DMS114 treated with DMSO at 0.1 percent for 48 hours (cell line): Measurements from ENCODE around the gene LRMDA.

ENCODE experiments used
- DNase-seq: peaks from one replicate; lab custom pipeline; 2025; ENCODE audit not compliant: unreplicated experiment; lab: John Stamatoyannopoulos, UW

Gene LRMDA

DNA sequence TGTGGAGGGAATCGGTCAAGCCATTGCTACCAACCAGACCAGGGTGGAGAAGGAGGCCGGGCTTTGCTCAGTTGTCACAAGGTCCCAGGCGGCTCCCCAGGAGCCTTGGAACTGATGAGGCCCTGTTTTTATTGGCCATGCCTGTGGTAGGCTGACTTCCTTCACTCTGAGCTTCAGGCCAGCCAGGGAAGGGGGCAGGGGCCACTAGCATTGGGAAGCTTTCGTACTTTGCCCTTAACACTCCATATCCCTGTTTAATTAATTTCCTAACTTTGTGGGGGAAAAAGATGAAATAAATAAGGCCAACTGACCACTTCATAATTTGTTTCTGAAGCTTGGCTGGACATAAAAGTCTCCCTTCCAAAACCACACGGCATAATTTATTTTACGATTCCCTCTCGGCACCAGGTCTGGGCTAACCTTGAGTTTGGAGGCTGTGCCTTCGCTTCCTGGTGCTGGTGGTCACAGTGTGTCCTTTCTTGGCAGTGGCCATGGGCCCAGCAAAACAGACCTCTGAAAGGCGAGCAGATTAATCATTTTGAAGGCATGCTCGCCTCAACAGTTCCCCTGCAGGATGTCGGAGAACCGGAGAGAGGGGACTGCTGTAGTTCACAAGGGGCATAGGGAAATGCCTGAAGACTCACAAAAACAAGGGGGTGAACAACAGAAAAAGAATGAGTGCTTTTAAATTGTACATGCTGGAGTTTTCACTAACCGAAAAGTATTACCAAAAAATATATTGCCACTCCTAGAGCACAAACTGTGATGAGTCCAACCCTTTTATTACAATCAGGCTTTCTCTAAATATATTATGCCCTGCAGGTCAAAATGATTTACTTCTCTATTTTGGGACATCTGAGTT lies 966.0 kb downstream of the LRMDA start:
- DNase-seq = no peak

- no peak for DNase-seq
Observed at GRCh38 chr10:76398043-76398710, 966.8 kb downstream of the LRMDA start.

- DNase-seq = no peak
Observed at GRCh38 chr10:76399226-76399625, 967.8 kb downstream of the LRMDA start.

GRCh38 chr10:76401006-76401405 lies 969.6 kb downstream of the LRMDA start:
- no peak for DNase-seq

- no peak for DNase-seq
Observed at GRCh38 chr10:76403912-76404311, 972.5 kb downstream of the LRMDA start.

- no peak for DNase-seq
Observed at GRCh38 chr10:76404531-76404930, 973.1 kb downstream of the LRMDA start.

DNA sequence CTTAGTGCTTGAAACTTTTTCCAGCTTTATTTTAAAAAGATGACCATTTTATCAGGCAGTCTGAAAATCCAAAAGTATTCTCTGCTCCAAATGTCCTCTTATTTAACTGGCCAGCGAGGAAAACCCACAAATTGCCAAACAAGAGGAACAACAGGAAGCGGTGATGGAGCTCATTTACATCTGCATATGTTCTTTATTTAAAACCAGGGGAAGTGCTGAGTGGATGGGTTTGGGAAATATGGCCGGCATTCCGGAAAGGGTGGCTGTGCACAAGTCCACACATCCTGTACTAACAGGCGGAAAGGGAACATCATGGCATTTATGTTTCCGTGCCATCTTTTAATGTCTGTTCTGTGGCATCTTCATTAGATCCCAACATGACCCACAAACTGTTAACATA lies 974.5 kb downstream of the LRMDA start:
- no peak for DNase-seq

DNA sequence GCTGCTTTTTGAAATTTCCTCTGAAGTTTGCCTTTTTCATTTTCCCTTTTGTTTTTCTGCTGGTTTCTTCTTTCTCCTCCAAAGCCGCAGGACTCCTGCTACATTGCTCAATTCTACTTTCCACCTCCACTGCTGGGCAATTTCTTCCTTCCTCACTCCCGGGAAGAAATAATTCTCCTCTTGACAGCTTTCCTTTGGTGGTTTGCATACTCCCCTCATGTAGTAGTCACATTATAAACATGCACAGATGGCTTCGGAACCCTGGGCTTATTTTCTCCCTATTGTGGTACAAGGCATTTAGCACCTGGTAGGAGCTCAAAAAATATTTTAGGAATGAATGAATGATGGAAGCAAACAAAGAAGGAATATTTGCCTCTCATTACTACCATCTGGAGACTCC lies 977.2 kb downstream of the LRMDA start:
- no peak for DNase-seq

GRCh38 chr10:76411729-76412435 lies 980.5 kb downstream of the LRMDA start:
- DNase-seq = no peak

- no peak for DNase-seq
Observed at GRCh38 chr10:76415554-76415953, 984.1 kb downstream of the LRMDA start.

DNA sequence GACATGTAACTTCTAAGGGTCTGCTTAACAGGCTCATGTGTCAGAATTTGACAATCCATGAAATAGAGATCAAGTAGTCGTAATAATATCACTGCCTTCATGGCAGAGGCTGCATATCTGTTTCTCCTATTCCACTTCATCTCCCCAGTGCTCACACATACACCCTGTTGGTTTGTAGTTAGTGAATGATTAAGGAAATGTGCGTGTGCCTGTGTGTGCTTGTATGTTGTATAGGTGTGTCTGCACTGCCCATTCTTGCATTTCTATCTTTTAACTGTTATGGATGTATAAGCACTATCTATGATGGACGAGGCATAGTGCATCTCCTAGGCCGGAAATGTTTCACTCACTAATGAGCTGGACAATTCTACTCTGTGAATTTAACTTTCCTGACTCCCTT lies 985.2 kb downstream of the LRMDA start:
- DNase-seq = no peak

GRCh38 chr10:76420725-76421124 lies 989.3 kb downstream of the LRMDA start:
- DNase-seq = no peak

- DNase-seq = no peak
Observed at GRCh38 chr10:76422769-76423168, 991.3 kb downstream of the LRMDA start.

DNA sequence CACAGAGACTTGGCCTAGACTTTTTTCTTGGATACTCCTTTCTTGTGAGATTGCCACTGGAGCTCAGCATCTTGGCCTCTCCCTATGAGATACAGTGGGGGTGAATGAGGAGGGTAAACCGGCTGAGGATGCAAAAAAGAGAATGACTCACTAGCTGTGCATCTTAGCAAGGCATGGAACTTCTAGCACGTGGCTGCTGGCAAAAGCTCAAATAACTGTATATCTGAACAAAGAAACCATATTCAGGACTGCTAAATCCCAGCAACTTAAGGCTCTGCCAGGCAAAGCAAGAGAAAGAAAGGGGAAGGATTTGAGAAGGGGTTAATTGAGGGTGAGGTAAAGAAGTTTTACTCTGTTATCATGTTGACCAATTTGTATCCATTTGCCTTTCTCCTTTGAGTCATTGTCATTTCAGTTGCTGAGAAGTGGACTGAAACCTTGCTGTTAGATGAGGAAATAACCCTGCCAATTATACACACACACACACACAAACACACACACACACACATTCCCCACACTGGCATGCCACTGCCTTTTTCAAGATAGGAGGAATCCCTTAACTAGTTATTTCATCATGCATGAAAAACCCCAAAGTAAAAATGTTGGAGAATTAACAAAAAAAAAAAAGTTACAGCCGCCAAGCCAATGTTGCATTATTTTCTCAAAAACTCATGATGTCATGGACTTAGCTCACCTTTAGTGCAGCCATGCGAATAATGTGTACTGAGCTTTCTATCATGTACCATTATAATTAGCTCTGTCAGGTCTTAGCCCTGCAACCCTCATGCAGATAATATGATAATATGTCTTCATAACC lies 997.3 kb downstream of the LRMDA start:
- no peak for DNase-seq

- DNase-seq = no peak
Observed at GRCh38 chr10:76429368-76430060, 998.1 kb downstream of the LRMDA start.

DNA sequence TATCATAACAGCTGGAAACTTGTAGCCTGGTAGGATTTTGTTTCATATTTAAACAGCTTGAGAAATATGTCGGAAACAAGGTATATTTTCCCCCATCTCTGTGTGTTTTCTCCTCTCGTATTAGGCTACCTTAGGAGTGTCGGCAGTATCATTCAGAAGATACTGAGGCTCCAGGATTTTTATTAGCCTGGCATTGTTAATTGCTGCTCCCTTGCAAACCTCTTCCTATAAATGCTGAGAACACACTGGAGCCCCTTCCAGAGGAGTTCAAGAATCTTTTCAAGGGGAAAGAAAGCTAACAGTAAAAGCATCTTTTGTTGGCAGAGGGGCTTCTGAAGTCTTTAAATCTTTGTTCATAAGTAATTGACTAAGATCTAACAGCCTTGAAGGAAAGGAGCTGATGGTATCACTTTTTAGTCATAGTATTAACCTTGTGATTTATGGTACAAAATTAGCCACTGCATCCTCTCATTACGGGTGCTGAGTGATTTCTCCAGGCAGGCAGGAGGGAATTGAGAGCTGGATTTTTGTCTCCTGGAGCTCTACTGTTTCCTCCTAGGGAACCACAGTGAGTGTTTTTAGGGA lies 998.7 kb downstream of the LRMDA start:
- DNase-seq = no peak

DNA sequence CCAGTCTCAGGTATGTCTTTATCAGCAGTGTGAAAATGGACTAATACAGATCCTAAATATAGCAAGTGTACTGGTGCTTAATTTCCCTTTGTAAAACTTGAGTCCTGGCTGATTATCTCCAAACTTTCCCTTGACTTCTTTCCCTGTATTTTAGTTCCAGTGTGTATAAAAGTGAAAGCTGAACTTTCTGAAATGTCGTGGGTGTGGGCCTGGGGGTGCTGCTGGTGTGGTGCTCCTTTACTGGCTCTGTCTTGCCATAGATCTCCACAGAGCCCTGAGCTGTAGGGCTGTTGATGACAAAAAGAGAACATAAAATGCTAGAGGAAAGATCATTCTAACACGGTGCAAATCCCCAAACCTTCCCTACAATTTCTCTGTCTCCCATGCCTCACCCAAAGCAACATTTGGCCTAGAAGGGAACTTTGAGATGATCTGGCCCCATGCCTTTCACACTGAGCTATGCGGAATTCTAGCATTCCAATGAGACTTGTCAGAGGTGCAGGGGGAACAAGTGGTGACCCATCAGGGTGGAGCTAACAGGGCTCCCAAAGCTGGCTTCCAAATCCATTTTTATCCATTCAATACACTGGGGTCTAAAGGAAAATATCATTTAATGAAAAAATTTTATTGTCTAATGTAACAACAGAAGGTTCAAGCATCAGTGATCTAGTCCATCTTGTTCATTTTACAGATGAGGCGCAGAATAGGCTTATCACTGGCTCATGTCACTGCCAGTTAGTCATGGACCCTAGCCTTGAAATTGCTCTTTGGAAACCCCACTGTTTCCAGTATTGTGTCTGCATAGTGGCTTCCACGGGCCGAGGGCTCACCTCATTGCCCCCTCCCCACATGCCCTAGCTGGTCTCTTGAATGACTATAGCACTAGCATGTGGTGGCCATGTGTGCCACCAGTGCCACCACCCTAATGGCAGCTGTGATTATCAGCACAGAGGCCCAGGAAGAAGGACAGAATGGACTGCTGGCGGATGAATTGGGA lies 1000.9 kb downstream of the LRMDA start:
- DNase-seq = no peak

- no peak for DNase-seq
Observed at GRCh38 chr10:76433161-76434005, 1002.0 kb downstream of the LRMDA start.
